Panc1 (cell line): ENCODE measurements around the gene DCAF15. TPM values are rescaled to one million over a fixed set of nuclear protein-coding genes. Genes with fewer than 3 reads are reported as not detected.

Experiments used
- ATAC-seq: fragments of 200-7000 bp; cut with Tn5 transposase; 2 replicates; pipeline ENCODE4 v1.9.1; 2020; ENCODE audit warnings: mild to moderate bottlenecking, moderate library complexity
- BruUV-seq: library from RNA; stranded (reverse); fragments of 400-500 nt; replicated peaks from 2 replicates; lab custom pipeline; 2021; lab: Mats Ljungman, UMichigan
- CTCF ChIA-PET: fragments of 300-600 bp; sonication (Branson Sonifier 250); formaldehyde crosslinking; loops from one replicate; lab custom pipeline; 2022; ENCODE audit warnings: antibody characterized with exemption; lab: Charles Lee
- POLR2A ChIA-PET: fragments of 300-600 bp; sonication (Branson Sonifier 250); formaldehyde crosslinking; loops from one replicate; lab custom pipeline; 2022; ENCODE audit warnings: antibody characterized with exemption; lab: Charles Lee
- DNase-seq: peaks from one replicate; pipeline ENCODE4 v3.0.0-alpha.2; 2010; ENCODE audit warnings: low read depth, low spot score
- H3K27ac ChIP-seq: 2 replicates; pipeline ENCODE4 v1.5.1; 2011; ENCODE audit warnings: mild to moderate bottlenecking, low read length, inconsistent platforms
- H3K27me3 ChIP-seq: fragments of 200-500 bp; sonication (Bioruptor generic); 2 replicates; pipeline ENCODE4 v1.6.0; 2014; ENCODE audit warnings: low read length, inconsistent platforms; ENCODE audit not compliant: control insufficient read depth, insufficient read depth
- H3K36me3 ChIP-seq: fragments of 200-500 bp; sonication (Bioruptor generic); 2 replicates; pipeline ENCODE4 v1.5.1; 2014; ENCODE audit warnings: inconsistent platforms, mild to moderate bottlenecking, low read length, moderate library complexity; ENCODE audit not compliant: control insufficient read depth, insufficient read depth
- H3K4me1 ChIP-seq: 2 replicates; pipeline ENCODE4 v1.5.1; 2011; ENCODE audit warnings: inconsistent platforms, mild to moderate bottlenecking, low read length, moderate library complexity; ENCODE audit not compliant: control insufficient read depth, insufficient read depth
- H3K4me3 ChIP-seq, 2 experiments: 2 replicates each; pipeline ENCODE4 v1.5.1; 2011 to 2012; ENCODE audit warnings: low read depth in 2 of 2, low read length in 2 of 2, mild to moderate bottlenecking in 2 of 2, inconsistent platforms in 1 of 2, moderate library complexity in 1 of 2
- H3K9me3 ChIP-seq: fragments of 200-500 bp; sonication (Bioruptor generic); 2 replicates; pipeline ENCODE4 v1.5.1; 2014; ENCODE audit warnings: low read depth, mild to moderate bottlenecking, inconsistent platforms, low read length, moderate library complexity; ENCODE audit not compliant: control insufficient read depth, insufficient read depth
- CTCF ChIP-seq: fragments of 450-650 bp; IDR thresholded peaks from 2 replicates; pipeline ENCODE4 v1.5.1; 2017; ENCODE audit warnings: mild to moderate bottlenecking
- POLR2AphosphoS5 ChIP-seq: IDR thresholded peaks from 2 replicates; pipeline ENCODE4 v1.6.1; 2012; ENCODE audit warnings: mild to moderate bottlenecking, low read depth, low read length, moderate library complexity
- REST ChIP-seq, 2 experiments: IDR thresholded peaks; 2 replicates each; pipeline ENCODE4 v1.6.1; 2011 to 2012; ENCODE audit warnings: low read depth in 2 of 2, control low read depth in 1 of 2, low read length in 1 of 2, mild to moderate bottlenecking in 1 of 2, moderate library complexity in 1 of 2; ENCODE audit not compliant: insufficient read depth in 1 of 2
- SIN3A ChIP-seq: IDR thresholded peaks from 2 replicates; pipeline ENCODE4 v1.6.1; 2012; ENCODE audit warnings: low read depth, mild to moderate bottlenecking, low read length, moderate library complexity, borderline replicate concordance; ENCODE audit not compliant: insufficient read depth
- TCF7L2 ChIP-seq: IDR thresholded peaks from 2 replicates; pipeline ENCODE4 v1.6.1; 2011; ENCODE audit warnings: mild to moderate bottlenecking, low read depth, low read length, inconsistent platforms
- in situ Hi-C: cut with HindIII; loops from 2 replicates; pipeline ENCODE4 v1.10.0; 2016; ENCODE audit warnings: low sequenced_read_pairs, low pct_unique_long_range_greater_than_20kb
- intact Hi-C: fragments of 100-400 bp; cut with micrococcal nuclease; formaldehyde crosslinking; loops from one replicate; pipeline ENCODE4 v1.10.0; 2022; ENCODE audit not compliant: unreplicated experiment
- total RNA-seq: library from RNA; stranded (reverse); gene quantifications from one replicate; pipeline ENCODE4 v1.2.1, GENCODE V29; 2021; ENCODE audit not compliant: unreplicated experiment

The DCAF15 gene
- total RNA-seq, 1 experiment from 2014 or later = 38.8 TPM

GRCh38 chr19:13981467-13981866 is 29.2 kb downstream of the DCAF15 start:
- POLR2A ChIA-PET = interaction anchor here (0.6 kb wide), 1 partner anchor 429 kb away, joined by 4 read pairs; no protein-coding TSS in a partner anchor
- no TSS peak for BruUV-seq

GRCh38 chr19:13981988-13982501 is 29.7 kb downstream of the DCAF15 start:
- TF ChIP-seq SIN3A = no peak
- TF ChIP-seq TCF7L2 = no peak
- TF ChIP-seq CTCF = no peak
- no peak for TF ChIP-seq REST (IDR thresholded peaks at IDR 0.05; ENCODE audit: insufficient read depth in 1 of 2, low read depth in 2 of 2, low read length in 1 of 2)
- no peak for TF ChIP-seq POLR2AphosphoS5
- H3K36me3 ChIP-seq = no peaks in the 10 kb centered on the region
- H3K4me3 ChIP-seq = no peak overlapping the region
- in situ Hi-C loops = no loop called here
- H3K4me1 ChIP-seq = peaks cover 4% of the 10 kb centered on the region
- ATAC-seq (no peak), DNase-seq (no peak)
- no TSS peak for BruUV-seq
- ChIA-PET CTCF (interaction anchor here (1.1 kb wide), 1 partner anchor 50 kb away, joined by 3 read pairs; no protein-coding TSS in a partner anchor), POLR2A (no interaction called here)
- H3K27me3 ChIP-seq = no peaks in the 10 kb centered on the region
- intact Hi-C loops = no loop called here
- no peaks in the 10 kb centered on the region for H3K9me3 ChIP-seq
- H3K27ac ChIP-seq = no peak overlapping the region

More at GRCh38 chr19:13981467-13981866, 29.2 kb downstream of the DCAF15 start:
- H3K36me3 ChIP-seq = no peaks in the 10 kb centered on the region
- DNase-seq = no peak
- H3K4me1 ChIP-seq = no peaks in the 10 kb centered on the region
- TF ChIP-seq SIN3A (no peak), TCF7L2 (no peak), REST (IDR thresholded peaks at IDR 0.05; ENCODE audit: insufficient read depth in 1 of 2, low read depth in 2 of 2, low read length in 1 of 2) (no peak), CTCF (no peak), POLR2AphosphoS5 (no peak)
- no peak overlapping the region for H3K4me3 ChIP-seq
- ATAC-seq = no peak
- H3K9me3 ChIP-seq = no peaks in the 10 kb centered on the region
- intact Hi-C loops = no loop called here
- H3K27me3 ChIP-seq = no peaks in the 10 kb centered on the region
- CTCF ChIA-PET = interaction anchor here (1.1 kb wide), 1 partner anchor 51 kb away, joined by 3 read pairs; no protein-coding TSS in a partner anchor
- in situ Hi-C loops = no loop called here
- no peak overlapping the region for H3K27ac ChIP-seq
